RPMI7951 (cell line): ENCODE data around the gene CD300E. TPM values are rescaled to one million over a fixed set of nuclear protein-coding genes. Genes with fewer than 3 reads are reported as not detected.
A peak's percentile ranks its signal among the peaks of the same experiment; 100 is the strongest.
"Not testable (repeated sequence)": the region's sequence is repeated elsewhere in the genome, so short reads cannot be mapped to it uniquely, and the experiment has no call there.

Source experiments
- DNase-seq: peaks from one replicate; pipeline ENCODE4 v3.0.0-alpha.2; 2012; ENCODE audit warnings: low read depth
- total RNA-seq: library from RNA; depleted of rRNA; stranded (reverse); fragments of >200 nt; shearing (Covaris generic); gene quantifications from 2 replicates; pipeline ENCODE4 v1.2.3, GENCODE V29; 2014

The CD300E gene
- total RNA-seq, 1 experiment from 2014 or later: not detected

- no peak for DNase-seq
Measured at GRCh38 chr17:74599023-74599399, 24.5 kb downstream of the CD300E start.

GRCh38 chr17:74598346-74599022 is 25.1 kb downstream of the CD300E start:
- DNase-seq: no peak

DNA sequence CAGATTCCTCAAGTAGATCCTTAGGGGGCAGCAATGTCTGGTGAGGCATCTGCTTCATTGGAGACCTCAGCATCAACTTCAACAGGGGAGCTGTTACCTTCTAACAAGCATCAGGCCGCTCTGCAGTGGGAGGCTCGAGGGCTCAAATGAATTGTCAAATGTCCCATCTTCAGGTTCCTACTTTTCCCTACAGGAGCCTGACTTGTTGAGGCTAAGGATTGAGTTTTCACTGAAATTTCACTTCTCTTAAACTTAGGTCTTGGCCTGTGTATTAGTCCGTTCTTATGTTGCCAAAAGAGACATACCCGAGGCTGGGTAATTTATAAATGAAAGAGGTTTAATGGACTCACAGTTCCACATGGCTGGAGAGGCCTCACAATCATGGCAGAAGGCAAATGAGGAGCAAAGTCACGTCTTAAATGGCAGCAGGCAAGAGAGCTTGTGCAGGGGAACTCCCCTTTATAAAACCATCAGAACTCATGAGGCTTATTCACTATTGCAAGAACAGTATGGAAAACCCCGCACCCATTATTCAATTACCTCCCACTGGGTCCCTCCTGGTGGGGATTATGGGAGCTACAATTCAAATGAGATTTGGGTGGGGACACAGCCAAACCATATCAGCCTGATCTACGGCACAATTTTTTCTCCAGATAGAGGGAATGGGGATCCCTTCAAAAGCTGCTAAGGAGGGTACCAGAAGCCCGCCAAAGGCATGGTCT is 26.3 kb downstream of the CD300E start:
- DNase-seq: no peak

GRCh38 chr17:74595037-74595750 is 28.3 kb downstream of the CD300E start:
- DNase-seq: no peak

DNA sequence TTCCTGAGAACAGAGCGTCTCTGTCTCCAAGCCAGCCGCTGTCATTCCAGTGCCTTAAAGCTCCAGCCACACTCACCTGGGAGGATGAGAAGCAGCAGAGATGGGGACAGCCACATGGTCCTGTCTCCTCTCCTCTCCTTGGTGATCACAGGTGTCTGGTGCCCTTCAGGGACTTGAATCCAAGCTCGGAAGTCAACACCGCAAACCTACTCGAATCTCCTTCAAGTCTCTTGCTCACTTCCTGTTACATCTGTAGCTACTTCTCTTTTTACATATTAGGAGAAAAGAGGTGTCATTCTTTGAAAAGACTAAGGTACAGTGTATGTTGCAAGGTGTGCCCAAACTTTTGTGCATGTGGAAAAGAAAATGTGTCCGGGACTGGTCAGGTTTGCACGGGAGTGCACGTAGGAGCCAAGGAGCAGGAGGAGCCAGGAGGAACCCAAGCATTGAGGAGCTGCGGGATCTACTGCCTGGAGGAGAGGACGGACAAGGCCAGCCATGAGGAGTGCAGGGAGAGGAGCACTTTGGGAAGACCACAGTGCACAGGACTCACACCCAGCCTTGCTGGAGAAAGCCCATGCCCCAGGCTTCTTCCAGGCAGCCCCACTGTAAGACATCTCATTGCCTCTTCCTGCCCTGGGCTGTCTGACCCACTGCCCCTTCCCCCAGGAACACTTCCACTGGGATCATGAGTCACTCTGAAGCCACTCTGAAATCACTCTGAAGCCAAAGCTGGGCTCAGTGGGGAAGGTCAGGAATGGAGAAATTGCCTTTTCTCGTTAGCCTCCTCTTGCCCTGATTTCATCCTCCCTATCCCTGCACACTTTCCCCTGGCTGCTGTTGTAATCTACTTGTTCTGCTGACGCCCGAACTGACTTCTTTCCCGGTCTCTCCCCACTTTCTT is 31.2 kb downstream of the CD300E start, which contains the start of gene CD300LD:
CD300LD (minus strand) TSS at position 197 of the 904 bp plus-strand sequence; CDS start at position 116, 81 bp downstream.
- peak; percentile 14 for DNase-seq

- no peak for DNase-seq
Measured at GRCh38 chr17:74591503-74591902, 32.0 kb downstream of the CD300E start.

DNA sequence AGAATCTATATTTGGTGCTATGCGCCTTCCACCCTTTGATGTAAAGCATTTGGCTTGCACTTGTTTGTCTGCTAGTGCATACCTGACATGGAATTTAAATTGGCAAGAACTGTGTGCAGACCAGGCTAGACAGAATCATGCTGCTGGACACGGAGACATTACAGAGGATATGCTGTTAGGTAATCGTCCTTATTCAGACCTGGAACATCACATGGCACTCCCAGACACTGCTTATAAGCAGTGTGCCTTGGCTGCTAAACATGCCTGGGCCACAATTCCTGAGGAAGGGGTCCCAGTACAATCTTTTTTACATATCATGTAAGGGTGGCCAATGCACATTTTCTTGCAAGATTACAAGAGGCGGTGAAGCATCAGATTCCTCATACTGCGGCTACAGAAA is 37.8 kb downstream of the CD300E start:
- DNase-seq: no peak

DNA sequence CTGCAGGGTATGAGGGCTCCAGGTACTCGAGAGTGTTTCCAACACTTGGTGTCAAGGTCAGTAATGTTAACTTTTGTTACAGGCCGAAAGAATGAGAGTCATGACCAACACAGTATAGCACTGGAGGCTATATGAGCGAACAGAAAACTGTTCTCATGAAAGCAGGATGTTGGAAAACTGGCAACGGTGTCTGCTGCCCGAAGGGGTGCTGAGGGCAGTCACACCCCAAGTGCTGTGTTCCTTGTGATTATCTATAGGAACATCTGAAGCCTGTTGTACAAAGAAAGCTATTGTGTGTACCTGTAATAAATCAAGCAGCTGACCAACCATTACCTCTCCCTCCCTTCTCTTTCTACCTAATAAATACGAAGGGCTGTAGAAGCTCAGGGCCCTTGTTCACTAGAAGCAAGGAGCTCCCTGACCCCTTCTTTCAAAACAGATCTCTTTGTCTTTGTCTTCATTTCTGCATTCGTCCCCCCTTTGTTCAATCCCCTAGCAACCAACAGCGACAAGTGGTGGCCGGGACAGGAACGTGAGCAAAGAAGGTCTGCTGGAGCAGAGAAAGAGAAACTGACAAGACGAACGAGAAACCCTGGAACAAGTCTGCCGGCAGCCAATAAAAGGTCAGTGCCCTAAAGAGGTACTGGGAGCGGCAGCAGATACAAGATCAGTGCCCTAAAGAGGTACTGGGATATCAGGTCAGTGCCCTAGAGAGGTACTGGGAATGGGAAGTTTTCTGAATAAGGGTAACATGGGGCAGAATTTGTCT is 39.1 kb downstream of the CD300E start:
- DNase-seq: no peak

- no peak for DNase-seq
Measured at GRCh38 chr17:74582633-74583032, 40.9 kb downstream of the CD300E start.

DNA sequence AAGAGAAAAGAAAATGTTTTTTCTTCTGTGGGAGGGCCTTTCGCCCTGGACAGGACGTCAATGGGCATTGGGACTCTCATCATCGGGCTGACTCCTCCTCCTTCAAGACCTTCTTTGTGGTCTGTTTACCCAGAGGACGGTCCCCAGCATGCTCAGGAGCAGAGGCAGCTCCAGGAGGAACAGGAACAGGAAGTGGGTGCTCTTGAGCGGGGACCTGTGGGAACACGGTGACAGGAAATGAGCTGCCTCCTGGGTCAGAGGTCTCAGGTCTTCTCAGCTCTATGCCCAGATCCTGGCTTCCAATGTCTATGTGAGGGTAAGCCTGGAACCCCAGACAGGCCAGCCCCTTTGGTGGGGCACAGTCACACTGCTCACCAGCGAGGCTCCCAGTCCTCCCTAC is 43.6 kb downstream of the CD300E start:
- no peak for DNase-seq

DNA sequence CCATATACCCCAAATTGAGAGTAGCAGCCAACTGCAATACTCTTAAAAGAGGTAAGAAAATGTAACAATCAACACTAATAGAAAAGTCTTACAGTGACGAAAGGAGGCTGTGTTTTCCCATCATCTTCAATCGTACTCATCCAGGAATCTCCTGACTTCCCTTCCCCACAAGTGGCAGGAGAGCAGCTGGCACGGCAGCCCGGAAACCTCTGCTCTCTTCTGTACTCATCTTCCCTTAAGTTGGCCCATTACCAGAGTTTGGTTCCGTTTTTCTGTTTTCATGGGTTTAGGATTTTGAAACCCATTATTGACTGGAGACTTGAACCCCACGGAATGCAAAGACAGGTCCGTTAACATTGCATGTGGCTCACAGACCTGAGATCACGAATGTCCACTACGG is 44.6 kb downstream of the CD300E start:
- DNase-seq: no peak

GRCh38 chr17:74574489-74575142 is 48.9 kb downstream of the CD300E start:
- DNase-seq: no peak

- DNase-seq: not testable (repeated sequence)
Measured at GRCh38 chr17:74573635-74574034, 49.9 kb downstream of the CD300E start.

- no peak for DNase-seq
Measured at GRCh38 chr17:74573169-74573568, 50.4 kb downstream of the CD300E start.

DNA sequence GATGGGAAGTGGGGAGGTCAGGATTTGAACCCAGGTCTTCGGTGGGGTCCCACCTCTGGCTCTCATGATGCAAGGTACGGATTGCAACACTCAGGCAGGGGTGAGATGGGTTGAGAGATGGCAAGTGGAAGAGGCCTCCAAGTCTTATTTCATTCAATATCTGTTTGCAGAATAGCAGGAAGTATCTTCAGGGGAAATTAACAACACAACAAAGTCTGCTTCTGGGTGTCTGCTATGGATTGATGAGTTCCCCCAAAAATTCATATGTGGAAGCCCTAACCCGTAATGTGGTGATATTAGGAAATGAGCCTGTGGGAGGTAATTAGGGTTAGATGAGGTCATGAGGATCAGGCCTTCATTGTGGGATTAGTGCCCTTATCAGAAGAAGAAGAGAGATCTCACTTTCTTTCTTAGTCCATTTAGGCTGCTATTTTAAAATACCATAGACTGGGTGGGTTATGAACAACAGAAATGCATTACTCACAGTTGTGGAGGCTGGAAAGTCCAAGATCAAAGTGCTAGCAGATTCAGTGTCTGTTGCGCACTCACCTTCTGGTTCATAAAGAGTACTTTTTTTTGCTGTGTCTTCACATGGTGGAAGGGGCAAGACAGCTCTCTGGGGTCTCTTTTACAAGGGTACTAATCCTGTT is 51.8 kb downstream of the CD300E start:
- DNase-seq: no peak

DNA sequence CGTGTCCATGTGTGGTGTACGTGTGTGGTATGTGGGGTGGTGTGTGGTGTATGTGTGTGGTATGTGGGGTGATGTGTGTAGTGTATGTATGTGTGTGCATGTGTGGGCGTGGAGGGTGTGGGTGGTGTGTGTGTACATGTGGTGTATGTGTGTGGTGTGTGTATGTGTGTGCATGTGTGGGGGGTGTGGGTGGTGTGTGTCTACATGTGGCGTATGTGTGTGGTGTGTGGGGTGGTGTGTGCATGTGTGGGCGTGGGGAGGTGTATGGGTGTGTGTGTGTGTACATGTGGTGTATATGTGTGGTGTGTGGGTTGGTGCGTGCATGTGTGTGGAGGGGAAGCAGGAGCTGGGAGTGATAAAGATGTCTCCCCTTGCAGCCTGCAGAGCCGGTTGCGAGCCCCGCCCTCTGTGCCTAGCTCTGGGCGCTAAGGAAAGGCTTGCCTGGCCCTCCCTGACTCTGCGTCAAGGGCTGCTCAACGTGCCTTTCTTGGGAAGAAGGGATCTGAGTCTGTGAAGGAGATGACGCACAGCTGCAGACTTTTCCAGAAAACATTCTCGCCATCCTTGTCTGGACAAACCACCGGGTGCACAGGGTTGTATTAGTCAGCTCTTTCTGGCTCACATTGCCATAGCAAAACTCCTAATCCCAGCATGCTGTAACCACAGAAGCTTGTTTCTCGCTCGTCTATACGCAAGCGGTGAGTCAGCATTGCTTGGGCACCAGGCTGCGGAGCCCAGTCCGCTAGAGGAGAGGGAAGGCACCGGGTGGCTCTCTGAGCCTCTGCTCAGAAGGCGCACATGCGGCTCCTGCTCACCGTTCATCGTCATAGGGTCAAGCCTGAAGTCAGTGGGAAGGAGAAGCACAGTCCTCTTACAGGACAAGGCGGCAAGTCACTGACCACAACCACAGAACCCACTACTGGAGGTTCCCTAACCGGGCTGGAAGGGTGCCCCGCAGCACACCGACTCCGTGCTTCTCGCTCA is 54.2 kb downstream of the CD300E start:
- peak; percentile 99 for DNase-seq

GRCh38 chr17:74568106-74568873 is 55.2 kb downstream of the CD300E start:
- DNase-seq: no peak

- DNase-seq: peak; percentile 84
Measured at GRCh38 chr17:74567397-74567796, 56.1 kb downstream of the CD300E start, which contains the start of gene CD300H. Gene CD300H, minus strand, starts transcription at chr17:74567509.
